GM06990 (cell line): ENCODE data around the gene CHKB.

ENCODE experiments used
- DNase-seq: peaks from one replicate; pipeline ENCODE4 v3.0.0-alpha.2; 2011; ENCODE audit not compliant: insufficient read length; ENCODE audit errors: extremely low read depth
- H3K27me3 ChIP-seq: replicated peaks from 2 replicates; pipeline ENCODE4 v1.6.0; 2011; ENCODE audit warnings: low read length; ENCODE audit not compliant: control insufficient read depth, insufficient read depth
- H3K36me3 ChIP-seq: 2 replicates; pipeline ENCODE4 v1.5.1; 2011; ENCODE audit warnings: low read length; ENCODE audit not compliant: control insufficient read depth, insufficient read depth
- H3K4me3 ChIP-seq: replicated peaks from 2 replicates; pipeline ENCODE4 v1.5.1; 2011; ENCODE audit warnings: low read depth, mild to moderate bottlenecking, control low read depth, low read length
- TF ChIP-seq, protein P1 (sequence below): IDR thresholded peaks from 2 replicates; pipeline ENCODE4 v1.5.1; 2011; ENCODE audit warnings: low read length, control low read depth, mild to moderate bottlenecking, inconsistent platforms; ENCODE audit not compliant: insufficient read depth, poor library complexity, severe bottlenecking

Gene CHKB

DNA sequence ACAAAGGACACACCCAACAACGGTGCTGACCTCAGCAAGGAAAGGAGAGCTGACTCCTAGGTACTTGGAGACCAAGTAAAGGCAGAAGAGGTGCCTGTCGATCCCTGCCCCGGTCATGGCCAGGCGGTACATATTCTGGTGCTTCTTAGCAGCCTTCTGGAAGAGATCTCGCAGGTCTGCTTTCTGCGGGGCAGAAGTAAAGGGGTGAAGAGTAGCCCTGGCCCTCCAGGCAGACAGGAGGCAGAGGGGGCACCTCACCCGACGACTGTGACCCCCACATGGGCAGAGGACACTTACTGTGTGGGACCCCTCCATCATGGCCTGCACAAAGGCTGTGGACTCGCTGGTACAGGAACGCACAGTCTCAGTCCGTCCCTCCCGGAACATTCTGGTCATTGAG, 11.8 kb downstream of the CHKB start:
- DNase-seq: no peak
- peaks cover 49% of the 10 kb centered on the region for H3K36me3 ChIP-seq
- TF ChIP-seq, protein P1, sequence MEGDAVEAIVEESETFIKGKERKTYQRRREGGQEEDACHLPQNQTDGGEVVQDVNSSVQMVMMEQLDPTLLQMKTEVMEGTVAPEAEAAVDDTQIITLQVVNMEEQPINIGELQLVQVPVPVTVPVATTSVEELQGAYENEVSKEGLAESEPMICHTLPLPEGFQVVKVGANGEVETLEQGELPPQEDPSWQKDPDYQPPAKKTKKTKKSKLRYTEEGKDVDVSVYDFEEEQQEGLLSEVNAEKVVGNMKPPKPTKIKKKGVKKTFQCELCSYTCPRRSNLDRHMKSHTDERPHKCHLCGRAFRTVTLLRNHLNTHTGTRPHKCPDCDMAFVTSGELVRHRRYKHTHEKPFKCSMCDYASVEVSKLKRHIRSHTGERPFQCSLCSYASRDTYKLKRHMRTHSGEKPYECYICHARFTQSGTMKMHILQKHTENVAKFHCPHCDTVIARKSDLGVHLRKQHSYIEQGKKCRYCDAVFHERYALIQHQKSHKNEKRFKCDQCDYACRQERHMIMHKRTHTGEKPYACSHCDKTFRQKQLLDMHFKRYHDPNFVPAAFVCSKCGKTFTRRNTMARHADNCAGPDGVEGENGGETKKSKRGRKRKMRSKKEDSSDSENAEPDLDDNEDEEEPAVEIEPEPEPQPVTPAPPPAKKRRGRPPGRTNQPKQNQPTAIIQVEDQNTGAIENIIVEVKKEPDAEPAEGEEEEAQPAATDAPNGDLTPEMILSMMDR: no peak

DNA sequence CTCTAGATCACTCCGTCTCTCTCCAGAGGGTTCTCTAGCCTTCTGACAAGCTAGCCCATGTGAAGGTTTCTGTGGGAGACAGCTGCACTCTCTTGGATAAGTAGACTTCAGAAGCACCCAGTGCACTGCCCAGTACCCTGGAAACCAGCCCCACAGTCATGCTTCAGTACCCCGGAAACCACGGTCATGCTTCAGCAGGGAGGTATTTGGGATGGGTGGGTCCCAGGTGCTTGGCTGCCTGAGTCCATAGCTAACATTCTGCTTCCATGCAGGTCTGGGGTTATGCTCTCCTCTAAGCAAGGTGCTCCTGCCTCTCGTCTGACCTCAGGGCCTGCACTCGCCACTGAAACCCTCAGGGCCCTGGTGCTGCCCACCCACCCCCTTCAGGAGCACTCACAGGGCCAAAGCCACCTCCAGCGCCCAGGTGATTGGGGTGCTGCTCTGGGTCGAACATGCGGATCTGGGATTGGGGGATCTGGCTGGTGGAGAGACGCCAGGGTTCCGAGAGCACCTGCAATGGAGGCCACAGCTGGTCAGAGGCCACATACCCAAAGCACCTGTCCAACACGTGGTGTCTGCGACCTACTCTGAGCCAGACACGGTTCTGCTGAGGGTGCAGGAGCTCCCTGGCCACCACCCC, 12.6 kb downstream of the CHKB start:
- Histone ChIP-seq H3K4me3 (no peak overlapping the region), H3K36me3 (peaks cover 45% of the 10 kb centered on the region), H3K27me3 (no peaks in the 10 kb centered on the region)
- TF ChIP-seq, protein P1: no peak
- no peak for DNase-seq

More for the DNA sequence above, 11.8 kb downstream of the CHKB start:
- H3K27me3 ChIP-seq: no peaks in the 10 kb centered on the region
- H3K4me3 ChIP-seq: no peak overlapping the region

DNA sequence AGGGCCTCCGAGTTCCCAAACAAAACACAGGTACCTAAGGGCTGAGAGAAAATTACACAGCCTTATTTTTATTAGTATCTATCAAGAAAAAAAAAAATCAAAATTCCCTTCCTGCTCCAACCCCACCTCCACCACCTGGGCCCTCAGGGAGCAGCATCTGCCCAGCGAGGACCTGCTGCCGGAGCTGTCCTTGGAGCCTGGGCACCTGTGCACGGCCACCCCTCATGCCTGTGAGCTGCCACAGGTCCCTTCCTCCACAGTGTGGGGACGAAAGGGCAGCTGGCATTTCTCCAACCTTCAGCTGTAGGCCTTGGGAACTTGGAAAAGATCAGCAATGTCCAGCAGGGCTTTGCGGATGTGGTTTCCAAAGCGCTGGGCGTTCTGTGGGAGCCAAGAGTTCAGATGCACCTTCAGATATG, 13.6 kb downstream of the CHKB start:
- DNase-seq: no peak
- no peak overlapping the region for H3K4me3 ChIP-seq
- TF ChIP-seq, protein P1: no peak
- H3K27me3 ChIP-seq: no peaks in the 10 kb centered on the region
- H3K36me3 ChIP-seq: peaks cover 38% of the 10 kb centered on the region

DNA sequence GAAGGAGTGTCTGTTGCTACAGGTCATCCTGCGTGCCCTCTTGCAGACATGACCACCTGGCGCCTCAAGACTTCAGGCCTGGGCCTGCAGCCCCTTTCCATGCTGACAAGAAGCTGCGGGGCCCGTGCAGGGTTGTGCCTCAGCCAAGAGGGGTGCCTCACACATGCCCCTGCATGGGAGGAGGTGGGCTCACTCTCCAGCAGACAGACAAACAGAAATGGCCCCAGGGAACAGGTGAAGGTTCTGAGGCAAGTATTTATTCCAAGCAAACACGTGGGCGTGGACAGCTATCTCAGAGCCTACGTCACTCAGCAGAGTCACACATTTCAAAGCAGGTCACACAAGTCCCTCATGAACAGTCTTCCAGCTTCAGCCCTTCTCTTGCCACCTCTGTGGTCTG, 14.0 kb downstream of the CHKB start:
- DNase-seq: no peak
- Histone ChIP-seq H3K4me3 (no peak overlapping the region), H3K36me3 (peaks cover 37% of the 10 kb centered on the region)

DNA sequence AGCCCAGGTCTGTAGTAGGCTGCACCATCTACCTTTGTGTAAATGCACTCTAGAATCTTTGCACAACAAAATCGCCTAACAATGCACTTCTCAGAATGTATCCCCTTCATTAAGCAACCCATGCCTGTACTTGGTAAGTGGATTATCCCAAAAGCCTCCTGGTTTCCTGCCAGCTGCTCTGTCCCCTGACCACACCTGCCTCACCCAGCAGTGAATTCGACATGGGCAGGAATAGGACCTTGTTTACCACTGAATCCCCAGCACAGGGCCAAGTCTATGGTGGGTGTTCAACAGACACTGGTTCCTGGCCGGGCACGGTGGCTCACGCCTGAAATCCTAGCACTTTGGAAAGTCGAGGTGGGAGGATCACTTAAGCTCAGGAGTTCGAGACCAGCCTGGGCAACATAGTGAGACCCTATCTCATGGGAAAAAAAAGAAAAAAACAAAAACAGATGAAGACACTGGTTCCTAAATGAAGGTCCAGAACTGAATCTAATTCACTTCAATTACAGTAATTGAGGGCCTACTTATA, 14.9 kb downstream of the CHKB start:
- TF ChIP-seq, protein P1: no peak
- DNase-seq: no peak
- Histone ChIP-seq H3K27me3 (no peaks in the 10 kb centered on the region), H3K36me3 (peaks cover 34% of the 10 kb centered on the region), H3K4me3 (no peak overlapping the region)

More for the DNA sequence above, 14.0 kb downstream of the CHKB start:
- TF ChIP-seq, protein P1: no peak
- H3K27me3 ChIP-seq: no peaks in the 10 kb centered on the region
